Left renal cortex interstitium (tissue), 4 donors: ENCODE results near the gene PMS1. TPM values are rescaled to one million over a fixed set of nuclear protein-coding genes. Genes with fewer than 3 reads are reported as not detected.
A peak's percentile ranks its signal among the peaks of the same experiment; 100 is the strongest.
"Not testable (repeated sequence)": the region's sequence is repeated elsewhere in the genome, so short reads cannot be mapped to it uniquely, and the experiment has no call there.

Experiments used
- DNase-seq, 4 donors: peaks; one replicate each; pipeline ENCODE4 v3.0.0-alpha.2; 2013; ENCODE audit warnings: low read depth in 4 of 4, low spot score in 2 of 4, missing footprints in 1 of 4
- polyA plus RNA-seq, 4 donors: library from polyadenylated mRNA; unstranded; fragments of 120-200 nt; gene quantifications; one replicate each; pipeline ENCODE4 v1.2.1, GENCODE V29; 2013; ENCODE audit not compliant: insufficient read length in 4 of 4

Gene PMS1
- polyA plus RNA-seq = 10 to 100 TPM; 30.8 to 50.8 (median 39.6) TPM

DNA sequence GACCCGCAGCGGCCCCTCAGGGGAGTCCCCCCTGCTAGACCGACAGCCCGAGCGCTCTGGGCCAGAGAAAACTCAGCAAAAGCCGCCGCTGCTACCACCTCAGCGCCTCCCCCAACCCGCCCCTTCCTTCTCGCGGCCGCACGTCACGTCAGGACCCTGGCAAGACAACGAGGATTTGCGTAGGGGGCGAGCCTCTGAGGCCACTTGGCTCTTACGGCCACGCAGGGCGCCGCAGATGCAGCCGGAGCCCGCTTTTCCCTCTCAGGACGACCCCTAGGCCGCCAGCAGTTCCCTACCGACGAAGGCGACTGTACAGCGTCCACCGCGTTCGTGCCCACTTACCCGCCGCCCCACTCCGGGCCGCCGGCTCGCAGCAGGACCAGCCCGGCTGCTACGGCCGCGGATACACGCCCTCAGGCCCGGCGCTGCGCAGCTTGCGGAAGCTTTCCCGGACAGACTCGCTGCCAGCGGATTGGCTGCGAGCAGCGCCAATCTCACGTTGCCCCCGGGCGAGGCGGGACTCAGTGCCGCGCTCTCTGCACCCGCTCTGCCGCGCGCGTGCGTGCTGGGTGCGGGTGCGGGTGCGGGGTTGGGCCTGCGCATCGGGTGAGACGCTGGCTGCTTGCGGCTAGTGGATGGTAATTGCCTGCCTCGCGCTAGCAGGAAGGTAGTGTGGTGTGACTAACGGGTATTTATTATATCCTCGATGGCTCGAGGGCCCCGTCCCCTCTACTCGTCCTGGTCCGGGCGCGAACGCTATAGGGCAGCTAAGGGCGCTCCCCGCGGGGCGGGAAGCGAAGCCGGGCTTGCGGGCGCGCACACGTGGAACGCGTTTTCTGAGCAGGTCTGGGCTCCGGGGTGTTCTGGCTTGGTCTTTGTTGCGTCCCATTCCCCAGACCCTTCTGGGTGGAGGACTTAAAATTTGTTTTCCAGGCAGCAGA lies at the start of gene PMS1, which contains the start of gene ORMDL1:
TSS of gene PMS1 (plus strand) at position 524 of the 941 bp plus-strand sequence. CDS start 7,360 bp downstream, outside the sequence.
TSS of gene ORMDL1 (minus strand) at position 413 of the 941 bp plus-strand sequence. CDS start 1,744 bp downstream, outside the sequence.
- peak; percentile 86 to 93 (median 89) for DNase-seq

DNA sequence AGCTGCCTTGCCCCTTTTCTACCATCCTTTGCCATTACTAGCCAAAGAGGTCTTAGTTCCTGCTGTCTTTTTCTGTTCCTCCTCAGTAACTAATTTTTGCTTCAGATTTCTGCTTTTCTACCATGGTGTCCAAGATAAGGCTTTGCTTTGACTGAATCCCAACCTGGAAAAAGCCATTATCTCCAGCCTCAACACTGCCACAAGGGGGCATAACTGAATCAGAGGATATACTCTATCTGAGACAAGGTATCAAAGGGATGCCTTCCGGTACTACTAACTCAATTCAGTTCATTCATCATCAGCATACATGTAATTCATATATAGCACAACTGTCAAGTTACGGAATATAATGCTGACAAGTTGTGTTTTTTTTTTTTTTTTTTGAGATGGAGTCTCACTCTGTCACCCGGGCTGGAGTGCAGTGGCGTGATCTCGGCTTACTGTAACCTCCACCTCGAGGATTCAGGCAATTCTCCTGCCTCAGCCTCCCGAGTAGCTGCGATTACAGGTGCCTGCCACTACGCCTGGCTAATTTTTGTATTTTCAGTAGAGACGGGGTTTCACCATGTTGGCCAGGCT lies 33.1 kb upstream of the PMS1 start:
- peak in 1 of 4 donors; percentile 2 for DNase-seq

DNA sequence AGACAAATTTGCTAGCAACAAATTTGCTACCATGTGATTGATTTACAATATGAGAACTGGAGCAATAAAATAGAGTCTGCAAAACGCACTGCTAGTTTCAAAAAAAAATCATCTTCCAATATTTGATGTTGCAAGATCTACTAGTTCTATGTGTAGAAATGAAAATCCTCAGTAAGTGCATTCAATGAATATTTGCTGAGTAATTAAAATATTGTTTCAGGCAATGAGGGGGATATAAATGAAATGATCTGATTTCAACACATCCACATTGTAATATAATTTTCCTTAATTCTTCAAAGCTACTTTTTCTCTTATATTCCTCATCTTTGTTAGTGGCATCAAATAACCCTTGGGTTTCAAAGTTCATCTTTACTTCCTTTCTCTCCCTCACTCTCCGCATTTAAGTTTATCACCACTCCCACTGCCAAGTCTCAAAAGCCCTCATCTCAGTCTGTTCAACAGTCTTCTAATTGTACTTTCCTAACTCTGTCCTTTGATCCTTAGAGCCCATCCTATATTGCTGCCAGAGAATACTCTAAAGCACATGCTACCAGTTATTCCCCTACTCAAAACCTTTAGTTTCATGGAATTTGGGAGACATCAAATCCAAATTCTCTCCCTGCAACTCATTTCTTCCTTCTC lies 27.8 kb upstream of the PMS1 start:
- DNase-seq = no peak

DNA sequence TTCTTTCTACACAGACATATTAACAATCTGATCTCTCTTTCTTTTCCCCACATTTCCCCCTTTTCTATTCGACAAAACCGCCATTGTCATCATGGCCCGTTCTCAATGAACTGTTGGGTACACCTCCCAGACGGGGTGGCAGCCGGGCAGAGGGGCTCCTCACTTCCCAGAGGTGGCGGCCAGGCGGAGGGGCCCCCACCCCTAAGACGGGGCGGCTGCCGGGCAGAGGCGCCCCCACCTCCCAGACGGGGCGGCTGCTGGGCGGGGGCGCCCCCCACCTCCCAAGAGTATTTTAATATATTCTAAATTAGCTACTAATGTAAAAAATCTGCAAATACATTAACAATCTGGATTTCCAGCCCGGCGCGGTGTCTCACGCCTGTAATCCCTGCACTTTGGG lies 24.1 kb upstream of the PMS1 start:
- DNase-seq = not testable (repeated sequence)

DNA sequence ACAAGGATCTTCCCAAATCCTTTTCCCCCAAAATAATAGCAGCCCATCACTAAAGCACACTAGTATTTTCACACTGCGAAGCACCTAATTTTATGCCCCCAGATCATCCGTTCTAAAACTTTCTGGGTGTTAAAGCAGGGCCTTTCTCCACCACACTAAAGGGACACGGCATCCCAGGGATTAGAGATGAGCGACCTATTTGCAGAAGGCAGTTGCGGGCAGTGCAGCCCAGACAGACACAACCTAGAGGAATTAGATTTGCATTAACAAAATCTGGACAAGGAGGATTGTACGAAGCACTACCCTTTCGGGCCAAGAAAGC lies 22.1 kb upstream of the PMS1 start:
- no peak for DNase-seq

DNA sequence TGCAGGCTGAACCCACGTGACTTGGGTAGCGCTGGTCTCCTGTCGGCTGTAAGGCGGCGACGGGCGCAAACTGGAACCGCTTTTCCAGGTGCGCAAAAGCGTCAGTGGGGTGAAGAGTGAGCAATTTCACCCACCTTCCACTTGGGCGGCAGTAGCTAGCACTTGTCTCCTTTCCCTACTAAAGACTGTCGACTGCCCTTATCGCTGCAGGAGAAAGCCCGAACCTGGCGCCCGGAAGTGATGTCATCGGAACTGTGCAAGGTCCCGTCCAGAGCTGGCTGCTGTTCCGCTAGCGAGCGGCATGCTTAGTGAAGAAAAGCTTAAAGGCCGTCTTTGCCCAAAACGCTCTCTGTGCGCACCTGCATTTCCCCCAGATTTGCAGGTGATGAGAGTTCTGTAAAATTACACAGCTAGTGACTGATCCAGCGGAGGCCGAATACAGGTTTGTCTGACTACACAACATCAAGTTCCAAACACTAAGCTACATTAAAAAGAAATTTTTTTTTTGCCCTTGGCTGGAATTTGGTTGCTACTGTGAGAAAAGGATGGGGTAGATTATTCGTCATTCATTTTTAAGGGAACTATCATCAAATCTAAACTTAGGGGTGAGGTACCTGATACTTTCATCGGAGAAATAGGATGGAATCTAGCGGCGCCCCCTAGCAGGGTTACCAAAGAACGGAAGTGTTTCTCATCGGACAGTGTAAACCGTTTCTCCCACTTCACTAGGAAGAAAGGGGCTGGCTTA lies 21.5 kb upstream of the PMS1 start, which contains the start of gene OSGEPL1:
TSS of gene OSGEPL1 (minus strand) at position 242 of the 748 bp plus-strand sequence. CDS start 1,152 bp downstream, outside the sequence.
- DNase-seq = peak; percentile 83 to 97 (median 92)

DNA sequence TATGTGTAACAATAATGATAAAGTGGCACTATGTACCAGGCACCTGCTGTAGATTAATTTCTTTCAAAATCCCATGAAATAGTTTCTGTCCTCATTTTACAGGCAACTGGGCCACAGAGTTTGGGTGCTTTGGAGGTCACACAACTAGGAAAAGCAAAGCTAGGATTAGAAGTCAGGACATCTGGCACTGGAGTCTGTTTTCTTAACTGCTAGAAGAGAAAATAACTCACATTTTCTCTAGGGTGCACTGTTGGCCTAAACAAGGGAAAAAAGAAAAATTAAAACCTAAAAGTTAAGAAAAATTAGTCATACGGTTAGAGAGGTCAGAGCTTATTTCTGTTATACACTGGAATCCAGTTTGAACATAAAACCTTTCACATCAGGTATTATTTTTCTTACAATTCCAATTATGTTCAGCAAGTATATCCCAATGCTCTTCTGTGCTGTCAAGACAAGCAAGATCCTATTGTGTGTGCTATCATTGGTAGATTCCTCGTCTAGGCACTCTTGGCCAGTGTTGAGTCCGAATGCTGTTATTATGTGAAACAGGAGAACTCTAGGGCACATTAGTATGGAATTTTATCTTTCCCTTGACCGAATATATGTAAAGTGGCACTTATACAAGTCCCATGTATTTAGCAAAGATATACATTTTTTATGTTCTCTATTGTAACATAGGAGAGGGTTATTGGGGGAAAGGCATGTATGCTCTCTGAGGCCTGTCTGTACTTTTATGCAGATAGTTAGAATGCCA lies 20.2 kb upstream of the PMS1 start:
- no peak for DNase-seq

DNA sequence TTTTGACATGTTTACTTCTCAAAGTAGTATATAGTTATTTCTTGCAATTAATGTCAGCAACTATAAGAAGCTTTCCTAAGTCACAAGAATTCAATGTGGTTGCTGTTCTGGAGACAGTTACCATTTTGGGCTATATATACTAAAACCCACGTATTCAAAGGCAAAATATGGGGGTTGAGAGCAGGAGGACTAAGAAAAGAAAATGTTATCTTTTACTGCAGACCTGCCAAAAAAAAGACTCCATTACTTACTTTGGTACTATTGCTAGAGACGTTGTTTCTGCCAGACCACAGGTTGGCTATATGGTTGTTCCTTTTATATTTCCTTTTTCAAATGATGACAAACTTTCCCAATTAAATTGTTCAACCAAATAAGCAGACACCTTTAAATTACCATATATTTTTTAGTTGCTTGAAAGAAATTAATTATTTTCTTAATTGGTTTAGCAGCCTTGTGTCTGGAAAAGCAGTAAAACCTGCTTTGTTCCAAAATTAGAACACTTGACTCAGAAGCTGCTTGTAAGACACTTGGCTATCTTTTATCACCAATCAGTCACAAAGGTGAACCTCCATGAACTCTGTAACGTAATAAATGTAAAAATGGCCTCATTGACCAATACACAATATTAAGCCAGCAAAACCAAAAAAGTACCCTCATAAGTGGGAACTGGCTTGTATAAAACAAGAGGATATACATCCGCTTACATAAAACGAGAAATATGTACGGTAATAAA lies 13.5 kb upstream of the PMS1 start:
- DNase-seq = no peak

DNA sequence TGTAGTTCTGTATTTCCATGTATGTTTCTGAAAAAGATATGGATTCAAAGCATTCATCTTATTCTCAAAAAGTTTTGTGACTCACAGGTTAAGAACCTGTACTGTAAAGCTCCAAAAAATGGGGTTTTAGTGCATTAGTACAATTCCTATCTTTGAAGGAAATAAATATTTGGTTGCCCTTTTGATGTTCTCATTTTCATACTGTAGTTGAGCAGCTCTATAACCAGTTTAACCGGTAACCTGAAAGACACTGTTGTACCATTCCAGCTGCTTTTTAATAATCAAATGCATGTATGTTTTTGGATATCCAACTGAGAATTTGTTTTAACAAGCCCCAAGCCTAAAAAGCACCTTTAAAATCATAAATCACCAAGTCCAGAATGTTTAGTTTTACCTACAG lies 12.0 kb upstream of the PMS1 start:
- no peak for DNase-seq

DNA sequence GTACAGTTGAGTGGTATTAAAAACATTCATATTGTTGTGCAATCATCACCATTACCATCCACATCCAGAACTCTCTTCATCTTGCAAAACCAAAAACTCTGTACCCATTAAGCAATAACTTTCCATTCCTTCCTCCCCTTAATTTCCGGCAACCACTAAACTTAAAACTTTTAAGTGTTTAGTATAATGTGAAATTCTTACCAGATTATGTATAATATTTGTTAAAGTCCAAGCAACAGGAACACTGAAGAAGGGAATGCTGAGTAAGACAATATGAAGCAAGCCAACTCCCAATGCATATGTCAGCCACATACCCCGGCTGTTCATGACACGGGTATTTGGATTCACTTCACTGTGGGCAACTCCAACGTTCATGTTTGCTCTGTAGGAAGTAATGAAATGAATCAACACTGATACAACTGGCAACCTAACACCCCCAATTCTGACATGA lies 2.0 kb upstream of the PMS1 start:
- DNase-seq = no peak

DNA sequence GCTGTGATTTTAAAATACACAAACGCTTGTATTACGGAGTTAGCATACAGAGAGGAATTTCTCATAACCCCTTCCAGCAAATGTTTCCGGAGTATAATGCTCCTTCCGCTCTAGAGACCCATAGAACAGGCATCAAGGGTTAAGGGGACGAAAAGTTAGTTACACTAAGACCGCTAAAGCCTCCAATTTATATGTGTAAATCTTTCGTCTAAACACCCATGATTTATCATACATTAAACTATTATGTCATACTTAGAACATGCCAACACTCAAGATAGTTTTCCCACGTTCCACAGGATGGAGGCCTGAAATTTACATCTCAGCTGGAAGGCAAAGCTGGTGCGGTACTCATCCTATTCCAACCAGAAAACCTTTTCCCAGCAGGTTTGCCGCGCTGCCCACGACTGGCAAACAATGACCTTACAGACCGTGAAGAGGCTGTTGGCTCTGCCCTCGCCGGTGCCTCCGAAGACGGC lies 761 bp upstream of the PMS1 start:
- DNase-seq = peak in 1 of 4 donors; percentile 28

DNA sequence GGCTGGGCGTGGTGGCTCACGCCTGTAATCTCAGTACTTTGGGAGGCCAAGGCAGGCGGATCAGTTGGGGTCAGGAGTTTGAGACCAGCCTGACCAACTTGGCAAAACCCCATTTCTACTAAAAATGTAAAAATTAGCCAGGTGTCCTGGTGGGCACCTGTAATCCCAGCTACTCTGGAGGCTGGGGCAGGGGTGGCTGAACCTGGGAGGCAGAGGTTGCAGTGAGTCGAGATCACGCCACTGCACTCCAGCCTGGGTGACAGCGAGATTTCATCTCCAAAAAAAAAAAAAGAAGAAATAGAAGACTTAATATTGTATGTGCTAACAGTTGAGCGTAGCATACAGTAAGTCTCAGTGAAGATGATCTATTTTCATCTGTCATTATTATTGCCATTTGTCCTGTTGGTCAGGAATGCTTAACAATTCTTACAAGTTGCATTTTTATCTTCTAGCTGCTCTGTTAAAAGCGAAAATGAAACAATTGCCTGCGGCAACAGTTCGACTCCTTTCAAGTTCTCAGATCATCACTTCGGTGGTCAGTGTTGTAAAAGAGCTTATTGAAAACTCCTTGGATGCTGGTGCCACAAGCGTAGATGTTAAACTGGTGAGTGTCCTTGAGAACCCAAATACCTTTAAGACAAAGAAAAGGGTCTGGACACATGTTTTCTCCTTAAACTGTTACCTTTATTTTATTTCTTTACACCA lies 7.2 kb downstream of the PMS1 start:
- DNase-seq = no peak

DNA sequence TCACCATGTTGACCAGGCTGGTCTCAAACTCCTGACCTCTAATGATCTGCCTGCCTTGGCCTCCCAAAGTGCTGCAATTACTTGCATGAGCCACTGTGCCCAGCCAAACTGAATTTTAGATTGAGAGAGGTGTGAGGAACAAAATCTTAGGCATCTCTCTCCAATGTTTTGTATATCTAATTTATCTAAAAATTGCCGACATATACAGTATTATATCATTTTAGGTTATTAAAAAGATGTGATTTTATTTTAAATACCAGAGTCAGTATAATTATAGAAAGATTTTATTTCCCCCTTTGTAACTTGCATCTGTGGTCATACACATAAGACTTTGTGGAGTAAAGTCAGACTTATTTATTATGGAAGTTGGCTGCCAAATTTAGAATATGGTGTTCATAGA lies 10.1 kb downstream of the PMS1 start:
- DNase-seq = no peak

DNA sequence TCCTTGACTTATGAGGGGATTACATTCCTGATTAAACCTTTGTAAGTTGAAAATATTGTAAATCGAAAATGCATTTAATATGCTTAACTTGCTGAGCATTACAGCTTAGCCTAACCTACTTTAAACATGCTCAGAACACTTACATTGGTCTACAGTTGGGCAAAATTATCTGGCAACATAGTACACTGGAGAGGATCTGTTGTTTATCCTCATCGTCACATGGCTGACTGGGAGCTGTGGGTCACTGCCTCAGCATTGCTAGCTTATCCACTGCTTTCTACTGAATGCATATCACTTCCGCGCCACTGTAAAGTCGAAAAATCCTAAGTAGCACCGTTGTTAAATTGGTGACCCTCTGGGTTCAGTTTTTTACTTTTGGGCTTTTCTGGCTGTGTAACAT lies 13.7 kb downstream of the PMS1 start:
- no peak for DNase-seq

DNA sequence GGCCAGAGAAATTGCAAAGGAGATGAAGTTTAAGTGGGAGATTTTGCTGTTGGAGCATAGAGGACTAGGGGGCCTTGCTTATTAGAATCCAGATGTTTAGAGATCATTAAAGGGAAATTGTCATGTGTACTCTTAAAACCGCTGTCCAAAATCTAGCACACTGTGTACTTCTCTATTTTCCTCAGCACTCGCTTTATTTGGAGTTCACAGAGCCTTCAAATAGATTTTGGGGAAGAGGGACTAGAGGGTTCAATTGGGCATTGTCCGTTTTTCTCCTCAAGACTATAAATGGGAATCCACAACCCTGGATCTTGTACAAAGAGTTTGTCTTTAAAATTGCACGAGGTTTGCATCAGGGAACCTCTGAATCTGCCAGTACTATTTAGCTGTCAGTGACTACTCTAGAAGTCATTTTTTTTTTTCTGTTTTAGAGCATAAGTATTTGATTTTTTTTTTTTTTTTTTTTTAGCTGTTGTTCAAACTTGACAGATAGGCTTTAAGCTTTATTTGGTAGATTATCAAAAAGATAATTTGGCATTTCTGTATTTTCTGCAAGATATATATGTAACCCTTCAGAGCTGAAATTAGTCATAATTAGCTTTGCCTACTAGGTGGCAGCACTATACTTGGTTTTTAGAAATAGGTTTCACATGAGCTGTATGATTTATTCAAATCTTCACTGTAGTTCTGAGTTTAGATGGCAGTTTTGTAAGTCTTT lies 14.2 kb downstream of the PMS1 start:
- DNase-seq = no peak

DNA sequence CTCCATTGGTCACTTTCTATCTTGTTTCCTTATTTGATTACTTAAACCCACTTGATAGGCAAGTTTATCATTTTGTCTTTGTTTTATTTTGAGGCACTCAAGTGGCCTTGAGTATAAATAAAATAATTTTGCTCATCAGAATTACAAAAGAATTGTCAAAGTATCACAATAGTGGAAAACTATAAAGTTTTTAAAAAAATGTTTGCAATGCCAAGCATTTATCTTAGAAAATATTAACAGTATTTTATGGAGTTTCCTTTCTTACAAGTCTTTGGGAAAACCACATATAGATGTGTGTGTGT lies 14.7 kb downstream of the PMS1 start:
- DNase-seq = no peak

DNA sequence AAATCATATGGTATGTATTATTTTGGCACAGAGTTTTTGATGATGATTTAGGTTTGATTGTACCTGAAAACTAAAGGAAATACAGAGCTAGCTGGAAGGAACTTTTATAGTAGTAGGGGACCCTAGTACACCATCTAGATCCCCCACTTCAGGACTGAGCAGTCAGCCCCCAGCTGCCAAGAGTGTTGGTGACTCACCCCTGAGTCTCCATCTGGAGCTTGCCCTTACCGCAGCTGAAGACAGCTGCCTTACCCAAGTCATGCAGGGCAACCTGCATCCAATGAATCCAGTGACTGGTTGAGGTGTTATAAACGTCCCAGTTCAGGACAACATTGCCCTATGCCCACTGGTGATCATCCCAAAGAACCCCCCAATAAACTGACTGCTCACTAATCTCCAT lies 15.3 kb downstream of the PMS1 start:
- DNase-seq = no peak

DNA sequence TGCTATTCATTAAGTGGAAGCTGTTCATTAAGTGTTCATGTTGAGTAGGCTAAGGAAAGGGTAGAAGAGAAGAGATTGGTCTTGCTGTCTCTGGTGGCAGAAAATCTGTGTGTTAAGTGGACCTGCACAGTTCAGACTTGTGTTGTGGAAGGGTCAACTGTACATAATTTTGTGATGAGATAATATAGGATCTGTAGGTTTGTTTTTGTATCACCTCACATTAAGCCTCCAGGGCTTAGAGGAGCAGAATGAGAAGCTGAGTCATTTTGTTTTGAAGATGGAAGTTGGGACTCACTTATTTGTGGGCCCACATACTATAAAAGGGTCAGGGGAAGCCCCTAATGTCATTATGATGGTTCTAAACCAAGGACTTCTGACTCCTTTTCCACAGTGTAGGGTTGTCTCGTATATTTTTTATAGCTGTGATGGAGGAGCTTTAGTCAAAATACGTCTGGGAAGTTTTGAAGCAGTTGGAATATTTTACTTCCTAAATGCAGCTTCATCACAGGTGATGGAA lies 18.2 kb downstream of the PMS1 start:
- no peak for DNase-seq
